AG04449 (cell line): ENCODE data around the gene GALNT16.

Experiments used
- CTCF ChIA-PET: fragments of 350-600 bp; formaldehyde crosslinking; extraction: SDS; loops from one replicate; lab custom pipeline; 2021; ENCODE audit warnings: antibody characterized with exemption; lab: Yijun Ruan, JAX
- POLR2A ChIA-PET: fragments of 400-600, 350-600 bp; formaldehyde crosslinking; extraction: SDS; loops from one replicate; lab custom pipeline; 2020; ENCODE audit warnings: antibody characterized with exemption, inconsistent platforms; lab: Yijun Ruan, JAX
- DNase-seq: peaks from one replicate; pipeline ENCODE4 v3.0.0-alpha.2; 2010; ENCODE audit warnings: low read depth, low spot score
- H3K4me3 ChIP-seq: 2 replicates; pipeline ENCODE4 v1.5.1; 2011; ENCODE audit warnings: low read depth, mild to moderate bottlenecking, control low read depth, low read length
- TF ChIP-seq, protein P1 (sequence below): IDR thresholded peaks from one replicate; pipeline ENCODE4 v1.5.1; 2011; ENCODE audit warnings: mild to moderate bottlenecking, moderate library complexity, low read length, control low read depth, inconsistent platforms; ENCODE audit not compliant: insufficient read depth; ENCODE audit errors: missing control alignments

The GALNT16 gene

GRCh38 chr14:69298131-69299071, 38.4 kb downstream of the GALNT16 start:
- no peak for DNase-seq
- ChIA-PET CTCF (interaction anchor here (0.6 to 1.6 kb wide), 3 partner anchors 9 to 18 kb away, joined by 3 to 5 read pairs (median 3); no protein-coding TSS in a partner anchor), POLR2A (no interaction called here)
- H3K4me3 ChIP-seq = no peak overlapping the region
- TF ChIP-seq, protein P1, sequence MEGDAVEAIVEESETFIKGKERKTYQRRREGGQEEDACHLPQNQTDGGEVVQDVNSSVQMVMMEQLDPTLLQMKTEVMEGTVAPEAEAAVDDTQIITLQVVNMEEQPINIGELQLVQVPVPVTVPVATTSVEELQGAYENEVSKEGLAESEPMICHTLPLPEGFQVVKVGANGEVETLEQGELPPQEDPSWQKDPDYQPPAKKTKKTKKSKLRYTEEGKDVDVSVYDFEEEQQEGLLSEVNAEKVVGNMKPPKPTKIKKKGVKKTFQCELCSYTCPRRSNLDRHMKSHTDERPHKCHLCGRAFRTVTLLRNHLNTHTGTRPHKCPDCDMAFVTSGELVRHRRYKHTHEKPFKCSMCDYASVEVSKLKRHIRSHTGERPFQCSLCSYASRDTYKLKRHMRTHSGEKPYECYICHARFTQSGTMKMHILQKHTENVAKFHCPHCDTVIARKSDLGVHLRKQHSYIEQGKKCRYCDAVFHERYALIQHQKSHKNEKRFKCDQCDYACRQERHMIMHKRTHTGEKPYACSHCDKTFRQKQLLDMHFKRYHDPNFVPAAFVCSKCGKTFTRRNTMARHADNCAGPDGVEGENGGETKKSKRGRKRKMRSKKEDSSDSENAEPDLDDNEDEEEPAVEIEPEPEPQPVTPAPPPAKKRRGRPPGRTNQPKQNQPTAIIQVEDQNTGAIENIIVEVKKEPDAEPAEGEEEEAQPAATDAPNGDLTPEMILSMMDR = no peak

GRCh38 chr14:69299286-69300035, 39.5 kb downstream of the GALNT16 start:
- H3K4me3 ChIP-seq = no peak overlapping the region
- ChIA-PET POLR2A (no interaction called here), CTCF (interaction anchor here (1.0 to 1.3 kb wide), 2 partner anchors 12 to 57 kb away, joined by 3 read pairs; no protein-coding TSS in a partner anchor)
- no peak for DNase-seq
- TF ChIP-seq, protein P1 = peak; percentile 33

- TF ChIP-seq, protein P1 = no peak
- ChIA-PET POLR2A (no interaction called here), CTCF (interaction anchor here (1.0 kb wide), 1 partner anchor 16 kb away, joined by 3 read pairs; no protein-coding TSS in a partner anchor)
- no peak overlapping the region for H3K4me3 ChIP-seq
- no peak for DNase-seq
Measured at GRCh38 chr14:69300601-69301221, 40.8 kb downstream of the GALNT16 start.

DNA sequence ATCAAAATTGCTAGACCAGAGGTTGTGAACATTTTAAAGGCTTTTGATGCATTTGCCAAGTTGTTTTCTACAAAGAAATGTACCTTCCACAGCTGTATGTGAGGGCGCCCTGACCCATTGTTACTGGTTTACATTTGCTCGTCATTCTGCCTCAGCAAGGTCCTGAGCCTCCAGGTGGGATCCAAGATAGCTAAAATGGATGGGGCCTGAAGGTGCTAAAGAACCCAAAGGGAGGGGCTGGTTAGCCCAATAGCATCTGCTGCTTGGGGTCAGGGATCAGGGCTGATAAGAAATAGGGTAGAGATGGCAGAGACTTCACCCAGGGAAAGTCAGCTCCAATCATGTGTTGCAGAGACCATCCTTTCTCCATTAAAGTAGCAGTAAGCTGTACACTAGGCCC, 43.1 kb downstream of the GALNT16 start:
- ChIA-PET POLR2A (no interaction called here), CTCF (no interaction called here)
- no peak for DNase-seq
- H3K4me3 ChIP-seq = no peak overlapping the region
- TF ChIP-seq, protein P1 = no peak

GRCh38 chr14:69312608-69313007, 52.6 kb downstream of the GALNT16 start:
- CTCF ChIA-PET = interaction anchor here (1.3 kb wide), 1 partner anchor 69 kb away, joined by 3 read pairs; no protein-coding TSS in a partner anchor
- H3K4me3 ChIP-seq = no peak overlapping the region
- POLR2A ChIA-PET = no interaction called here
- no peak for DNase-seq
- TF ChIP-seq, protein P1 = no peak
